ENCODE measurements around the gene GGTA1. TPM values are rescaled to one million over a fixed set of nuclear protein-coding genes. Genes with fewer than 3 reads are reported as not detected.
A peak's percentile ranks its signal among the peaks of the same experiment; 100 is the strongest.

GGTA1 gene
- total RNA-seq, 1 donor from 2014 or later: 0.64 TPM

GRCh38 chr9:121473229-121473628, 26.4 kb downstream of the GGTA1 start:
- H3K27me3 Mint-ChIP-seq (ENCODE audit: unreplicated experiment): peaks cover 75% of the 10 kb centered on the region

GRCh38 chr9:121472446-121472845, 27.2 kb downstream of the GGTA1 start:
- Mint-ChIP-seq H3K27ac (ENCODE audit: unreplicated experiment) (no peak overlapping the region), H3K36me3 (ENCODE audit: unreplicated experiment) (no peaks in the 10 kb centered on the region), H3K4me3 (ENCODE audit: unreplicated experiment) (no peak overlapping the region), H3K27me3 (ENCODE audit: unreplicated experiment) (peaks cover 76% of the 10 kb centered on the region), H3K9me3 (ENCODE audit: unreplicated experiment) (no peaks in the 10 kb centered on the region), H3K4me1 (ENCODE audit: unreplicated experiment) (no peaks in the 10 kb centered on the region)
- no peak for TF ChIP-seq CTCF (IDR thresholded peaks at IDR 0.05)
- no peak for DNase-seq (ENCODE audit: extremely low spot score, unreplicated experiment)

More at GRCh38 chr9:121473229-121473628, 26.4 kb downstream of the GGTA1 start:
- H3K9me3 Mint-ChIP-seq (ENCODE audit: unreplicated experiment): no peaks in the 10 kb centered on the region
- TF ChIP-seq CTCF (IDR thresholded peaks at IDR 0.05): no peak
- H3K4me3 Mint-ChIP-seq (ENCODE audit: unreplicated experiment): no peak overlapping the region
- DNase-seq (ENCODE audit: extremely low spot score, unreplicated experiment): no peak
- no peak overlapping the region for H3K27ac Mint-ChIP-seq (ENCODE audit: unreplicated experiment)
- H3K36me3 Mint-ChIP-seq (ENCODE audit: unreplicated experiment): no peaks in the 10 kb centered on the region
- no peaks in the 10 kb centered on the region for H3K4me1 Mint-ChIP-seq (ENCODE audit: unreplicated experiment)

GRCh38 chr9:121466142-121466541, 33.5 kb downstream of the GGTA1 start:
- peaks cover 3% of the 10 kb centered on the region for H3K4me1 Mint-ChIP-seq (ENCODE audit: unreplicated experiment)
- H3K36me3 Mint-ChIP-seq (ENCODE audit: unreplicated experiment): no peaks in the 10 kb centered on the region
- H3K27ac Mint-ChIP-seq (ENCODE audit: unreplicated experiment): no peak overlapping the region
- peaks cover 79% of the 10 kb centered on the region for H3K27me3 Mint-ChIP-seq (ENCODE audit: unreplicated experiment)
- H3K9me3 Mint-ChIP-seq (ENCODE audit: unreplicated experiment): no peaks in the 10 kb centered on the region
- no peak for DNase-seq (ENCODE audit: extremely low spot score, unreplicated experiment)
- H3K4me3 Mint-ChIP-seq (ENCODE audit: unreplicated experiment): no peak overlapping the region
- no peak for TF ChIP-seq CTCF (IDR thresholded peaks at IDR 0.05)

GRCh38 chr9:121464968-121465367, 34.7 kb downstream of the GGTA1 start:
- DNase-seq (ENCODE audit: extremely low spot score, unreplicated experiment): no peak
- Mint-ChIP-seq H3K27ac (ENCODE audit: unreplicated experiment) (no peak overlapping the region), H3K4me3 (ENCODE audit: unreplicated experiment) (no peak overlapping the region), H3K36me3 (ENCODE audit: unreplicated experiment) (no peaks in the 10 kb centered on the region), H3K27me3 (ENCODE audit: unreplicated experiment) (peaks cover 77% of the 10 kb centered on the region), H3K9me3 (ENCODE audit: unreplicated experiment) (no peaks in the 10 kb centered on the region), H3K4me1 (ENCODE audit: unreplicated experiment) (peaks cover 3% of the 10 kb centered on the region)
- no peak for TF ChIP-seq CTCF (IDR thresholded peaks at IDR 0.05)

- no peak for DNase-seq (ENCODE audit: extremely low spot score, unreplicated experiment)
- Mint-ChIP-seq H3K27me3 (ENCODE audit: unreplicated experiment) (peaks cover 74% of the 10 kb centered on the region), H3K9me3 (ENCODE audit: unreplicated experiment) (no peaks in the 10 kb centered on the region), H3K27ac (ENCODE audit: unreplicated experiment) (no peak overlapping the region), H3K4me1 (ENCODE audit: unreplicated experiment) (peaks cover 3% of the 10 kb centered on the region), H3K36me3 (ENCODE audit: unreplicated experiment) (no peaks in the 10 kb centered on the region), H3K4me3 (ENCODE audit: unreplicated experiment) (no peak overlapping the region)
- TF ChIP-seq CTCF (IDR thresholded peaks at IDR 0.05): peak; percentile 64
Observed at GRCh38 chr9:121463026-121463807, 36.4 kb downstream of the GGTA1 start.
